Trophoblast cell (in vitro differentiated cells and primary cell): ENCODE measurements around the gene RNF187.

Experiments used
- DNase-seq, 2 donors: peaks; one replicate each; pipeline ENCODE4 v3.0.0-alpha.2; 2016
- H2AFZ ChIP-seq: 2 replicates; pipeline ENCODE4 v1.6.1; 2013; ENCODE audit warnings: low read length, moderate library complexity, mild to moderate bottlenecking; ENCODE audit not compliant: insufficient read depth, poor library complexity
- H2AK5ac ChIP-seq: 2 replicates; pipeline ENCODE4 v1.6.1; 2013; ENCODE audit warnings: mild to moderate bottlenecking, low read length
- H2BK120ac ChIP-seq: 2 replicates; pipeline ENCODE4 v1.6.1; 2013; ENCODE audit warnings: low read length, mild to moderate bottlenecking, moderate library complexity; ENCODE audit not compliant: insufficient read depth, poor library complexity
- H2BK12ac ChIP-seq: 2 replicates; pipeline ENCODE4 v1.6.1; 2013; ENCODE audit warnings: mild to moderate bottlenecking, low read length, moderate library complexity
- H2BK5ac ChIP-seq: 2 replicates; pipeline ENCODE4 v1.6.1; 2013; ENCODE audit warnings: low read length, low read depth, moderate library complexity, mild to moderate bottlenecking; ENCODE audit not compliant: poor library complexity
- H3K14ac ChIP-seq: 2 replicates; pipeline ENCODE4 v1.6.1; 2013; ENCODE audit warnings: mild to moderate bottlenecking, low read length
- H3K18ac ChIP-seq: 2 replicates; pipeline ENCODE4 v1.6.1; 2013; ENCODE audit warnings: mild to moderate bottlenecking, low read length
- H3K23ac ChIP-seq: 2 replicates; pipeline ENCODE4 v1.6.1; 2013; ENCODE audit warnings: low read length
- H3K27ac ChIP-seq: 2 replicates; pipeline ENCODE4 v1.5.1; 2013; ENCODE audit warnings: low read depth, mild to moderate bottlenecking, inconsistent platforms, low read length, moderate library complexity
- H3K27me3 ChIP-seq: 2 replicates; pipeline ENCODE4 v1.6.1; 2013; ENCODE audit warnings: inconsistent platforms, mild to moderate bottlenecking, low read length, moderate library complexity; ENCODE audit not compliant: insufficient read depth
- H3K36me3 ChIP-seq, 2 experiments: 1 replicate in 1 of 2; 2 replicates in 1 of 2; pipeline ENCODE4 v1.6.1; 2013; ENCODE audit warnings: low read length in 2 of 2, mild to moderate bottlenecking in 2 of 2, moderate library complexity in 1 of 2; ENCODE audit not compliant: insufficient read depth in 2 of 2, control insufficient read depth in 1 of 2
- H3K4ac ChIP-seq: 2 replicates; pipeline ENCODE4 v1.6.1; 2013; ENCODE audit warnings: low read depth, mild to moderate bottlenecking, low read length, moderate library complexity
- H3K4me1 ChIP-seq, 2 experiments: 1 replicate in 1 of 2; 2 replicates in 1 of 2; pipeline ENCODE4 v1.6.1; 2013; ENCODE audit warnings: low read length in 2 of 2, mild to moderate bottlenecking in 2 of 2, moderate library complexity in 1 of 2; ENCODE audit not compliant: insufficient read depth in 2 of 2, control insufficient read depth in 1 of 2
- H3K4me2 ChIP-seq: 2 replicates; pipeline ENCODE4 v1.6.1; 2013; ENCODE audit warnings: inconsistent platforms, mild to moderate bottlenecking, low read length, moderate library complexity
- H3K4me3 ChIP-seq: 2 replicates; pipeline ENCODE4 v1.5.1; 2013; ENCODE audit warnings: mild to moderate bottlenecking, low read depth, low read length, inconsistent platforms
- H3K79me1 ChIP-seq: one replicate; pipeline ENCODE4 v1.6.1; 2013; ENCODE audit warnings: low read length
- H3K79me2 ChIP-seq: 2 replicates; pipeline ENCODE4 v1.6.1; 2013; ENCODE audit warnings: low read length, mild to moderate bottlenecking; ENCODE audit not compliant: control insufficient read depth, insufficient read depth, poor library complexity
- H3K9ac ChIP-seq: 2 replicates; pipeline ENCODE4 v1.6.1; 2013; ENCODE audit warnings: mild to moderate bottlenecking, low read length
- H3K9me3 ChIP-seq: 2 replicates; pipeline ENCODE4 v1.6.1; 2013; ENCODE audit warnings: low read depth, mild to moderate bottlenecking, control low read depth, inconsistent platforms, low read length; ENCODE audit not compliant: insufficient read depth
- H4K12ac ChIP-seq: 2 replicates; pipeline ENCODE4 v1.6.1; 2013; ENCODE audit warnings: low read depth, mild to moderate bottlenecking, low read length, moderate library complexity
- H4K8ac ChIP-seq: 2 replicates; pipeline ENCODE4 v1.6.1; 2013; ENCODE audit warnings: low read depth, mild to moderate bottlenecking, low read length, moderate library complexity
- H4K91ac ChIP-seq: one replicate; pipeline ENCODE4 v1.6.1; 2013; ENCODE audit warnings: low read depth, mild to moderate bottlenecking, low read length, moderate library complexity
- WGBS: extraction: QIAGEN DNeasy Blood & Tissue Kit; methylation state at CpG from one replicate; pipeline ENCODE4 v1.1.7; 2013; ENCODE audit warnings: missing lambda C conversion rate; ENCODE audit not compliant: insufficient read length, insufficient coverage; ENCODE audit errors: extremely low coverage; 5-methylcytosine and 5-hydroxymethylcytosine counted together

The RNF187 gene

GRCh38 chr1:228528612-228529011 is 41.4 kb downstream of the RNF187 start:
- Histone ChIP-seq H3K9me3 (peaks cover 15% of the 10 kb centered on the region), H3K4ac (no peak overlapping the region), H4K12ac (no peak overlapping the region), H2BK12ac (no peak overlapping the region), H2AK5ac (no peak overlapping the region), H4K91ac (no peak overlapping the region), H3K27me3 (no peaks in the 10 kb centered on the region), H4K8ac (no peak overlapping the region), H2AFZ (no peak overlapping the region), H3K9ac (no peak overlapping the region), H2BK120ac (no peak overlapping the region), H3K27ac (no peak overlapping the region), H3K18ac (no peak overlapping the region), H3K4me1 (no peaks in the 10 kb centered on the region), H3K79me1 (no peaks in the 10 kb centered on the region), H3K23ac (no peak overlapping the region), H3K4me3 (no peak overlapping the region), H3K36me3 (no peaks in the 10 kb centered on the region), H2BK5ac (no peak overlapping the region), H3K79me2 (no peaks in the 10 kb centered on the region), H3K14ac (no peak overlapping the region), H3K4me2 (no peak overlapping the region)
- DNase-seq = no peak
- no CpG with 5 or more reads among the region's 2 CpGs for WGBS

- Histone ChIP-seq H3K79me2 (no peaks in the 10 kb centered on the region), H3K36me3 (no peaks in the 10 kb centered on the region), H3K23ac (no peak overlapping the region), H2BK120ac (no peak overlapping the region), H2AFZ (no peak overlapping the region), H2BK12ac (no peak overlapping the region), H3K27me3 (no peaks in the 10 kb centered on the region), H3K4ac (no peak overlapping the region), H4K12ac (no peak overlapping the region), H2AK5ac (no peak overlapping the region), H3K4me1 (no peaks in the 10 kb centered on the region), H3K79me1 (no peaks in the 10 kb centered on the region), H3K4me3 (no peak overlapping the region), H3K27ac (no peak overlapping the region), H3K14ac (no peak overlapping the region), H3K9ac (no peak overlapping the region), H4K91ac (no peak overlapping the region), H4K8ac (no peak overlapping the region), H2BK5ac (no peak overlapping the region), H3K9me3 (peaks cover 20% of the 10 kb centered on the region), H3K4me2 (no peak overlapping the region), H3K18ac (no peak overlapping the region)
- no CpG with 5 or more reads among the region's 3 CpGs for WGBS
- peak; percentile 39 to 70 for DNase-seq
These were observed 43.0 kb downstream of the RNF187 start for GRCh38 chr1:228530086-228530758.

DNA sequence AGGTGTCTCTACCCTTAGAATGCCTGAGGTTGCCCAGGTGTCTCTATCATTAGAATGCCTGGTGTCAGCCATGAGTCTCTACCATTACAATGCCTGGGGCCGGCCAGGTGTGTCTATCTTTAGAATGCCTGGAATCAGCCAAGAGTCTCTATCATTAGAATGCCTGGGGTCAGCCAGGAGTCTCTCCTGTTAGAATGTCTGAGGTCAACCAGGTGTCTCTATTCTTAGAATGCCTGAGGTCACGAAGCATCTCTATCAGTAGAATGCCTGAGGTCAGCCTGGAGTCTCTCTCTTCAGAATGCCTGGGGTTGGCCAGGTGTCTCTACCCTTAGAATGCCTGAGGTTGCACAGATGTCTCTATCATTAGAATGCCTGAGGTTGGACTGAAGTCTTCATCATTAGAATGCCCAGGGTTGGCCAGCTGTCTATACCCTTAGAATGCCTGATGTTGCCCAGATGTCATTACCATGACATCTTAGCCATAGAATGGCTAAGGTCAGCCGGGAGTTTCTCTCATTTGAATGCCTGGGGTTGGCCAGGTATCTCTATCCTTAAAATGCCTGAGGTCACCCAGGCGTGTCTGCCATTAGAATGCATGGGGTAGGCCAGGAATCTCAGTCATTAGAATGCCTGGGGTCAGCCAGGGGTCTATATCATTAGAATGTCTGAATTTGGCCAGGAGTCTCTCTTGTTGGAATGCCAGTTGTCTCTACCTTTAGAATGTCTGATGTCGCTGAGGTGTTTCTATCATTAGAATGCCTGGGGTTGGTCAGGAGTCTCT is 44.0 kb downstream of the RNF187 start:
- peaks cover 20% of the 10 kb centered on the region for H3K9me3 ChIP-seq
- peak; percentile 71 to 83 for DNase-seq
- H3K14ac ChIP-seq = no peak overlapping the region
- no peak overlapping the region for H3K4ac ChIP-seq
- H2AFZ ChIP-seq = no peak overlapping the region
- no peaks in the 10 kb centered on the region for H3K36me3 ChIP-seq
- H4K91ac ChIP-seq = no peak overlapping the region
- no peaks in the 10 kb centered on the region for H3K4me1 ChIP-seq
- no peaks in the 10 kb centered on the region for H3K79me1 ChIP-seq
- H2AK5ac ChIP-seq = no peak overlapping the region
- no peaks in the 10 kb centered on the region for H3K79me2 ChIP-seq
- H3K23ac ChIP-seq = no peak overlapping the region
- H3K9ac ChIP-seq = no peak overlapping the region
- no peak overlapping the region for H4K8ac ChIP-seq
- no peak overlapping the region for H3K4me2 ChIP-seq
- H2BK5ac ChIP-seq = no peak overlapping the region
- no peak overlapping the region for H3K4me3 ChIP-seq
- H3K27me3 ChIP-seq = no peaks in the 10 kb centered on the region
- no peak overlapping the region for H2BK120ac ChIP-seq
- no peak overlapping the region for H2BK12ac ChIP-seq
- WGBS = no CpG with 5 or more reads among the region's 5 CpGs
- H3K18ac ChIP-seq = no peak overlapping the region
- H4K12ac ChIP-seq = no peak overlapping the region
- H3K27ac ChIP-seq = no peak overlapping the region

DNA sequence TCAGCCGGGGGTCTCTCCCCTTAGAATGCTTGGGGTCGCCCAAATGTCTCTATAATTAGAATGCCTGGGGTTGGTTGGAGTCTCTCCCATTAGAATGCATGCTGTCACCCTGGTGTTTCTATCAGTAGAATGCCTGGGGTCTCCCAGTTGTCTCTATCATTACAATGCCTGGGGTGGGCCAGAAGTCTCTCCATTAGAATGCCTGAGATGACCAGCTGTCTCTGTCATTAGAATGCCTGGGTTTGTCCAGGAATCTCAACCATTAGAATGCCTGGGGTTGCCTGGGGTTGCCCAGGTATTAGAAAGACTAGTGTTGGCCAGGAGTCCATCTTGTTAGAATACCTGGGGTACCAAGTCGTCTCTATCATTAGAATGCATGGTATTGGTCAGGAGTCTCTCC is 51.6 kb downstream of the RNF187 start:
- no peaks in the 10 kb centered on the region for H3K27me3 ChIP-seq
- H3K27ac ChIP-seq = no peak overlapping the region
- no peak overlapping the region for H3K4me2 ChIP-seq
- H3K4me3 ChIP-seq = no peak overlapping the region
- H3K9ac ChIP-seq = no peak overlapping the region
- no peak overlapping the region for H2AFZ ChIP-seq
- H3K79me2 ChIP-seq = no peaks in the 10 kb centered on the region
- H3K9me3 ChIP-seq = peaks cover 6% of the 10 kb centered on the region
- no peaks in the 10 kb centered on the region for H3K36me3 ChIP-seq
- no peak overlapping the region for H4K91ac ChIP-seq
- H2BK12ac ChIP-seq = no peak overlapping the region
- H3K79me1 ChIP-seq = no peaks in the 10 kb centered on the region
- no peak overlapping the region for H2BK5ac ChIP-seq
- no CpG with 5 or more reads among the region's 3 CpGs for WGBS
- H3K14ac ChIP-seq = no peak overlapping the region
- no peak overlapping the region for H3K23ac ChIP-seq
- no peak overlapping the region for H3K4ac ChIP-seq
- H4K8ac ChIP-seq = no peak overlapping the region
- H3K18ac ChIP-seq = no peak overlapping the region
- no peak overlapping the region for H4K12ac ChIP-seq
- H3K4me1 ChIP-seq = no peaks in the 10 kb centered on the region
- peak in 1 of 2 donors; percentile 16 for DNase-seq
- no peak overlapping the region for H2BK120ac ChIP-seq
- H2AK5ac ChIP-seq = no peak overlapping the region
